HG03469 (cell line): ENCODE results near the gene TMEM175.

Experiments
- ATAC-seq: cut with Tn5 transposase; IDR thresholded peaks from one replicate; pipeline ENCODE4 v1.9.1; 2021; ENCODE audit warnings: mild to moderate bottlenecking, moderate library complexity, moderate number of reproducible peaks; ENCODE audit not compliant: unreplicated experiment

The TMEM175 gene

DNA sequence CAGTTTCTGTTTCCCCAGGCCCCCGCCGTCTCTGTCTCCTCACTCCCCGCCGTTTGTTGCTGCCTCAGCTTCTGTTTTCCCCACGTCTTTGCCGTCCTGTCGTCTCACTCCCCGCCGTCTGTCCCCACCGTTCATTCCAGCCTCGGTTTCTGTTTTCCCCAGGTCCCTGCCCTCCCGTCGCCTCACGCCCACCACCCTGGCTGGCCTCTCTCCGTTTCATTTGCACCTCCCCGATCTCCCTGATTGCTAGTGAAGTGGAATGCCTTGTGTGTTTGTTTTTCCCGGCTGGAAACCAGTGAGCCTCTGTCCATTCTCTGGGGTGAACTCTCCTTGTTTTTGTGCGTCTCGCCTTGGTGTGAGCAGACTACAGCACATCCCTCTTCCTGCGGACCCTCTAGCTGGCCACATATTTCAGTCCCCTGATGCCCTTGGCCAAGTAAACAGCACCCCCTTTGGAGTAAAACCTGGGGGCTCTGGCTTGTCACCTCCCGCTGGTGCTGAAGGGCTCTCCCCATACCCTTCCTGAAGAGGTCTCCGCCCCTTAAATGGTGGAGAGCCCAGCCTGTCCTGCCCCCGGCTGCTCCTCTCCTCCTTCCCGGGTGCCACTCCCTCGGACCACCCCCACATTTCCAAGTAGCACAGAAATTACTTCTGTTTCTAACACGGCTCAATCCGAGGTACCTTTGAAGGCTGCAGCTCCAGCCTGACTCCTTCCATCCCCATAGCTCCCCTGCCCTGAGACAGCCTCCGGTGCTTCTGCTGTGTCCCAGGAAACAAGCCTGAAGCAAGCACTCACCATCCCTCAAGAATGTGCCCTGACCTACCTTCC lies 13.2 kb downstream of the TMEM175 start:
- ATAC-seq: no peak

- no peak for ATAC-seq
Measured at GRCh38 chr4:946103-946450, 13.8 kb downstream of the TMEM175 start.

GRCh38 chr4:946517-947471 lies 14.5 kb downstream of the TMEM175 start:
- no peak for ATAC-seq

- no peak for ATAC-seq
Measured at GRCh38 chr4:947491-947971, 15.3 kb downstream of the TMEM175 start.

GRCh38 chr4:948101-948935 lies 16.1 kb downstream of the TMEM175 start:
- ATAC-seq: no peak

- no peak for ATAC-seq
Measured at GRCh38 chr4:948936-949300, 16.7 kb downstream of the TMEM175 start.

GRCh38 chr4:949656-950055 lies 17.4 kb downstream of the TMEM175 start:
- no peak for ATAC-seq

DNA sequence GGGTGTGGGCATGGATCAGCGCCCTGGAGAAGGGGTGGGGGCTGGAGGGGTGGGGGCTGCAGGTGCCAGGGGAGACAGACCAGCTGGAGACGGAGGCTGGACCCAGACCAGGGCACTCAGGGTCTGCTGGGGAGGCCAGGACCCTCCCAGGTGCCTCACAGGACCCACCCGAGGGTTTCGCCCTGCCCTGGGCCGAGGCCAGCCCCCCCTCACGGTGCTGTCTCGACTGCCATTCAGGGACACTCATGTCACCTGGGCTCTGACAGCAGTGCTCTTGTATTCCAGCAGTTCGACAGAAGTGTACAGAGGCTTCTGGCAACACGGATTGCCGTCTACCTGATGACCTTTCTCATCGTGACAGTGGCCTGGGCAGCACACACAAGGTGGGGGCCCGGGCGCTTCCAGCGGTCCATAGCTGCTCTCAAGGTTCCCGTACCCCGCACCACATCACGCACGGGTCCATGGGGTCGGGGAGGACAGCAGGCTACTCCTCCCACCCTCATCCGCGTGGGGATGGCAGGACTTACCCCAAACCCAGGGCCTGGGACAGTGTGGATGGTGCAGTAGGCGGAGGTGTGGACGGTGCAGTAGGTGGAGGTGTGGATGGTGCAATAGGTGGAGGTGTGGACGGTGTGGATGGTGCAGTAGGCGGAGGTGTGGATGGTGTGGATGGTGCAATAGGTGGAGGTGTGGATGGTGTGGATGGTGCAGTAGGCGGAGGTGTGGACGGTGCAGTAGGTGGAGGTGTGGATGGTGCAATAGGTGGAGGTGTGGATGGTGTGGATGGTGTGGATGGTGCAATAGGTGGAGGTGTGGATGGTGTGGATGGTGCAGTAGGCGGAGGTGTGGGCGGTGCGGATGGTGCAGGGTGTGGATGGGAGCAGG lies 18.1 kb downstream of the TMEM175 start:
- ATAC-seq: no peak

DNA sequence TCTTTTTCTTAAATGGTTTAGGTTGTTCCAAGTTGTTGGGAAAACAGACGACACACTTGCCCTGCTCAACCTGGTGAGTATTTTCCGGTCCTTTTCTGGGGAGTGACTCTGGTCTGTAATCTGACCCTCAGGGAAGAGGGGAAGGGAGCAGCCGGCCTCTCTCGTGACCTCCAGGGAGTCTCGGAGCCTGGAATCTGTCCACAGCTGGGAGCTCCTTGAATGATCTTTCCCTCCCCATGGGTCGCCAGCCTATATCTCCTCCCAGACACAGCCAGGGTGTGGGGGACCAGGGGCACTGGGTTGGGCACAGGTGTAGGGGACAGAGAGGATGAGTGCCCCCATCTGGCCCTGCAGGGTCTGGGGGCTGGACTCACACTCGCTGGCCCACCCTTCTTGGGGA lies 18.9 kb downstream of the TMEM175 start:
- ATAC-seq: no peak

GRCh38 chr4:951594-952468 lies 19.6 kb downstream of the TMEM175 start:
- no peak for ATAC-seq

- no peak for ATAC-seq
Measured at GRCh38 chr4:952881-953573, 20.8 kb downstream of the TMEM175 start.

DNA sequence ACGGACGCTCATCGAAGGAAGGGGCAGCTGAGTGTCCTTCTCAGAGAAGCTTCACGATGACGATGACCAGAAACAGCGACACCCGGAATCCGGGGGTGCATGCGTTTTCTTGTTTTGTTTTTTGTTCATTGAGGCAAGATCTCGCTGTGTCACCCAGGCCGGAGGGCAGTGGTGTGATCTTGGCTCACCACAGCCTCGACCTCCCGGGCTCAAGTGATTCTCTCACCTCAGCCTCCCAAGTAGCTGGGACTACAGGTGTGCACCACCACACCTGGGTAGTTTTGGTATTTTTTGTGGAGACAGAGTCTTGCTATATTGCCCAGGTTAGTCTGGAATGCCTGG lies 21.3 kb downstream of the TMEM175 start:
- no peak for ATAC-seq

DNA sequence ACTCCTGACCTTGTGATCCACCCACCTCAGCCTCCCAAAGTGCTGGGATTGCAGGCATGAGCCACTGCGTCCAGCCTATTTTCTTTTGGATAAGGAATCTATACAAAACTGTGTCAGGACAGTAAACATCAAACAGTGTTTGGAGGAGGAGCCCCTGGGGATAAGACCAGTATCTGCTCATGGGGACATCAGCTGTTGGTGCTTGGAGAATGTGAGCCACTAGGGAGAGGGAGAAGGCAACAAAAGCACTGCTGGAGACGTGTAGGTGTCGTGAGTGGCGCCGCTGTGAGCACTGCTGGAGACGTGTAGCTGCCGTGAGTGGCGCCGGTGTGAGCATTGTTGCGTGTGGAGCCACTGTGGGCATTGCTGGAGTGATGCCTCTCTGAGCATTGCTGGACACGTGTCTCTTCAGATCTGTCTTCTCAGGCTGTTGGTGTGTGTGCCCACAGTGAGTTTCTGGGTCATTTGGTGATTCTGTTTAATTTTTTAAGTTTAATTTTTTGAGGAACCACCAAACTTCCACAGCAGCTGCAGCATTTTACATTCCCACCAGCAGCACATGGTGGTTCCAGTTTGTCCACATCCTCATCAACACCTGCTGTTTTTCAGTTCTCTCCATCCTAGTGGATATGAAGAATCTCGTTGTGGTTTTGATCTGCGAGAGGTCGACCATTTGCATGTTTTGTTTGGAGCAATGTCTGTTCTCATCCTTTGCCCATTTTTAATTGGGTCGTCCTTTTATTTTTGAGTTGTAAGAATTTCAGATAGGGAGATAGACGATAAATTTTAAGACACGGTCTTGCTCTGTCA lies 22.2 kb downstream of the TMEM175 start:
- ATAC-seq: no peak

- no peak for ATAC-seq
Measured at GRCh38 chr4:955161-955921, 23.1 kb downstream of the TMEM175 start.

DNA sequence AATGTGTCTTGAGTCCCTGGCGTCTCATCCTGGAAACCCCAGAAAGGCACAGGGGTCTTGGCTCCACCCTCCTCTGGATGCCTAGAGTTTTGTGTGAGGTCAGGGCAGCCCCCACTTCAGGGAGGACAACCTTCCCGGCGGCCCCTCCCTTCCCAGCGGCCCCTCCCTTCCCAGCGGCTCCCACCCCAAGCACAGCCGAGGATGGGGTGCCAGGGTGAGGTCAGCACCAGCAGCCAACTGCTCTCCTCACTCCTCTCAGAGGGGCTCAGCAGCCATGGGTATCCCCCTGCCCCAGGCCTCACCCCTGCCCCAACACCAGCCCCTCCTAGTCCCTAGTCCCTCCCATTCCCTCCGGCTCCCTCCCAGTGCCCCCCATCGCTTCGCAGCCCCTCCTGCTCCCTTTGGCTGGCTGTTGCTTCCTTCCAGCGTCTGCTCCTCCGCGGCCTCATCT lies 23.7 kb downstream of the TMEM175 start:
- no peak for ATAC-seq

GRCh38 chr4:956531-957230 lies 24.4 kb downstream of the TMEM175 start:
- ATAC-seq: no peak
